K562 (cell line): Measurements from ENCODE around the gene HGFAC. TPM values are rescaled to one million over a fixed set of nuclear protein-coding genes. Genes with fewer than 3 reads are reported as not detected.

Experiments used
- ATAC-seq: fragments of 200-7000 bp; cut with Tn5 transposase; 3 replicates; pipeline ENCODE4 v1.9.1; 2020; ENCODE audit warnings: moderate library complexity
- BruUV-seq: library from RNA; stranded (reverse); fragments of 400-500 nt; replicated peaks from 2 replicates; lab custom pipeline; 2021; lab: Mats Ljungman, UMichigan
- CTCF ChIA-PET: fragments of 300-600 bp; formaldehyde crosslinking; extraction: SDS; loops from one replicate; lab custom pipeline; 2021; ENCODE audit warnings: low intra/inter-chr PET ratio; lab: Yijun Ruan, JAX
- POLR2A ChIA-PET: fragments of 300-600, 350-650 bp; sonication (Branson Sonifier 250); formaldehyde crosslinking; extraction: SDS; loops from one replicate; lab custom pipeline; 2021; ENCODE audit warnings: antibody characterized with exemption, inconsistent platforms; lab: Yijun Ruan, JAX
- DNase-seq, 4 experiments: peaks; one replicate each; pipeline versions ENCODE4 v3.0.0 to v3.0.0-alpha.2; 2011 to 2018; ENCODE audit warnings: low spot score in 3 of 4, mixed read lengths in 3 of 4; ENCODE audit errors: extremely low read depth in 1 of 4
- FAIRE-seq: peaks from 2 replicates; lab custom pipeline; 2011; peaks lifted over from hg19 to GRCh38; lab: Jason Lieb, UNC
- H2AFZ ChIP-seq: 2 replicates; pipeline ENCODE4 v1.6.0; 2011; ENCODE audit warnings: low read depth, low read length, control low read depth, inconsistent platforms
- H3K27ac ChIP-seq: fragments of 200-600 bp; 3 replicates; pipeline ENCODE4 v1.8.0; 2011; ENCODE audit warnings: low read depth, mild to moderate bottlenecking, control low read depth, inconsistent platforms, low read length, moderate library complexity, mixed read lengths; ENCODE audit errors: extremely low read depth
- H3K27me3 ChIP-seq, 2 experiments: fragments of 300-600 bp in 1 of 2; 2 replicates in 1 of 2; 3 replicates in 1 of 2; pipeline versions ENCODE4 v1.6.0 to v1.8.0; 2011; ENCODE audit warnings: inconsistent platforms in 2 of 2, low read length in 2 of 2, mild to moderate bottlenecking in 1 of 2, mixed read lengths in 1 of 2, moderate library complexity in 1 of 2; ENCODE audit not compliant: control insufficient read depth in 2 of 2, insufficient read depth in 2 of 2
- H3K36me3 ChIP-seq: fragments of 300-600 bp; 3 replicates; pipeline ENCODE4 v1.8.0; 2011; ENCODE audit warnings: mild to moderate bottlenecking, low read length, inconsistent platforms; ENCODE audit not compliant: control insufficient read depth, insufficient read depth
- H3K4me1 ChIP-seq, 2 experiments: fragments of 200-600 bp in 1 of 2; replicated peaks in 1 of 2; 2 replicates in 1 of 2; 3 replicates in 1 of 2; pipeline versions ENCODE4 v1.5.1 to v1.8.0; 2011; ENCODE audit warnings: inconsistent platforms in 2 of 2, low read length in 2 of 2, mild to moderate bottlenecking in 1 of 2, mixed read lengths in 1 of 2, moderate library complexity in 1 of 2; ENCODE audit not compliant: control insufficient read depth in 2 of 2, insufficient read depth in 2 of 2
- H3K4me2 ChIP-seq: 2 replicates; pipeline ENCODE4 v1.6.1; 2011; ENCODE audit warnings: low read length, control low read depth, inconsistent platforms, mixed read lengths; ENCODE audit not compliant: insufficient read depth
- H3K4me3 ChIP-seq: fragments of 200-600 bp; sonication (generic), shearing (Covaris generic); 2 replicates; pipeline ENCODE4 v1.5.1; 2016; ENCODE audit warnings: control low read depth, inconsistent platforms
- H3K79me2 ChIP-seq: fragments of 200-600 bp; 3 replicates; pipeline ENCODE4 v1.8.0; 2011; ENCODE audit warnings: low read length, inconsistent platforms; ENCODE audit not compliant: control insufficient read depth, insufficient read depth
- H3K9ac ChIP-seq, 2 experiments: 2 replicates each; pipeline versions ENCODE4 v1.6.0 to v1.6.1; 2011; ENCODE audit warnings: low read depth in 2 of 2, low read length in 2 of 2, control low read depth in 1 of 2, inconsistent platforms in 1 of 2, mild to moderate bottlenecking in 1 of 2, mixed read lengths in 1 of 2; ENCODE audit not compliant: insufficient read depth in 1 of 2
- H3K9me1 ChIP-seq: one replicate; pipeline ENCODE4 v1.6.0; 2011; ENCODE audit warnings: inconsistent platforms, mild to moderate bottlenecking, low read length, moderate library complexity; ENCODE audit not compliant: control insufficient read depth, insufficient read depth
- H3K9me3 ChIP-seq: replicated peaks from 2 replicates; pipeline ENCODE4 v1.5.1; 2011; ENCODE audit warnings: low read depth, low read length, inconsistent platforms; ENCODE audit not compliant: control insufficient read depth, insufficient read depth
- H4K20me1 ChIP-seq: replicated peaks from 2 replicates; pipeline ENCODE4 v1.6.1; 2011; ENCODE audit warnings: low read length, inconsistent platforms, mixed read lengths; ENCODE audit not compliant: control insufficient read depth, insufficient read depth
- BCLAF1 ChIP-seq, 2 experiments: fragments of 450-650 bp in 1 of 2; IDR thresholded peaks; 2 replicates each; pipeline ENCODE4 v1.6.1; 2011 to 2017; ENCODE audit warnings: low read depth in 2 of 2, antibody characterized with exemption in 1 of 2, borderline replicate concordance in 1 of 2, low read length in 1 of 2, mild to moderate bottlenecking in 1 of 2, mixed read lengths in 1 of 2; ENCODE audit not compliant: control insufficient read depth in 1 of 2
- CEBPB ChIP-seq: fragments of 450-650 bp; IDR thresholded peaks from 2 replicates; pipeline ENCODE4 v1.6.1; 2016; ENCODE audit warnings: missing genetic modification characterization, missing compliant biosample characterization
- ZNF444 ChIP-seq: fragments of 250-450 bp; sonication (Bioruptor Pico); IDR thresholded peaks from 2 replicates; pipeline ENCODE4 v1.4.0; 2020; ENCODE audit warnings: mild to moderate bottlenecking, moderate library complexity
- ZNF75A ChIP-seq: fragments of 450-650 bp; formaldehyde crosslinking; IDR thresholded peaks from 2 replicates; pipeline ENCODE4 v1.4.0; 2020; ENCODE audit warnings: mild to moderate bottlenecking
- WGBS: fragments of 100-300 bp; shearing (Covaris generic); methylation state at CpG from one replicate; pipeline ENCODE4 v1.1.6; 2016; ENCODE audit warnings: low coverage, mixed read lengths; ENCODE audit not compliant: insufficient coverage; ENCODE audit errors: missing lambda C conversion rate; 5-methylcytosine and 5-hydroxymethylcytosine counted together
- in situ Hi-C: fragments of 300-500 bp; cut with MboI; formaldehyde crosslinking; loops from 4 replicates; pipeline ENCODE4 v1.15.0; 2018; ENCODE audit warnings: inconsistent platforms, mixed read lengths
- intact Hi-C: fragments of 100-400 bp; cut with micrococcal nuclease; formaldehyde crosslinking; loops from 2 replicates; pipeline ENCODE4 v1.14.2; 2022
- polyA plus RNA-seq, 8 experiments: library from polyadenylated mRNA; depleted of rRNA in 4 of 8; stranded (reverse) in 5 of 8; unstranded in 3 of 8; fragments of >200 nt; fragmentation: Nextera tagmentation in 2 of 8; fragmentation: Illumina TruSeq in 1 of 8; extraction: Ambion mirVana in 2 of 8; extraction: Trizol in 1 of 8; gene quantifications; 2 replicates each; pipeline versions ENCODE4 v1.2.1 to v1.2.3, GENCODE V29; 2011 to 2014; ENCODE audit warnings: inconsistent platforms in 1 of 8, missing spikeins in 1 of 8
- total RNA-seq, 7 experiments: library from RNA; depleted of rRNA in 6 of 7; stranded (reverse); fragments of >200 nt in 6 of 7; fragmentation: Illumina TruSeq in 2 of 7; extraction: Trizol in 2 of 7; gene quantifications; 2 replicates each; pipeline versions ENCODE4 v1.2.1 to v1.2.3, GENCODE V29; 2011 to 2021; ENCODE audit warnings: low replicate concordance in 1 of 7
- TF ChIP-seq, protein P1 (sequence below): sonication (generic); formaldehyde crosslinking; IDR thresholded peaks from 2 replicates; pipeline ENCODE4 v1.8.1; 2023; ENCODE audit warnings: mild to moderate bottlenecking, missing genetic modification reagents
- TF ChIP-seq, protein P2 (sequence below): sonication (generic); formaldehyde crosslinking; IDR thresholded peaks from 2 replicates; pipeline ENCODE4 v1.9.0; 2022; ENCODE audit warnings: mild to moderate bottlenecking, missing genetic modification reagents

Gene HGFAC
- total and polyA plus RNA-seq, 9 of the 15 experiments (the other 6 are each of a cell fraction or from before 2014, with no cell fraction given) = 0.13 TPM; not detected in 8

GRCh38 chr4:3407930-3408792 lies 33.6 kb upstream of the HGFAC start:
- TF ChIP-seq ZNF75A (CRISPR knock-in tag) = no peak
- TF ChIP-seq, protein P1, sequence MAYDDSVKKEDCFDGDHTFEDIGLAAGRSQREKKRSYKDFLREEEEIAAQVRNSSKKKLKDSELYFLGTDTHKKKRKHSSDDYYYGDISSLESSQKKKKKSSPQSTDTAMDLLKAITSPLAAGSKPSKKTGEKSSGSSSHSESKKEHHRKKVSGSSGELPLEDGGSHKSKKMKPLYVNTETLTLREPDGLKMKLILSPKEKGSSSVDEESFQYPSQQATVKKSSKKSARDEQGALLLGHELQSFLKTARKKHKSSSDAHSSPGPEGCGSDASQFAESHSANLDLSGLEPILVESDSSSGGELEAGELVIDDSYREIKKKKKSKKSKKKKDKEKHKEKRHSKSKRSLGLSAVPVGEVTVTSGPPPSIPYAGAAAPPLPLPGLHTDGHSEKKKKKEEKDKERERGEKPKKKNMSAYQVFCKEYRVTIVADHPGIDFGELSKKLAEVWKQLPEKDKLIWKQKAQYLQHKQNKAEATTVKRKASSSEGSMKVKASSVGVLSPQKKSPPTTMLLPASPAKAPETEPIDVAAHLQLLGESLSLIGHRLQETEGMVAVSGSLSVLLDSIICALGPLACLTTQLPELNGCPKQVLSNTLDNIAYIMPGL (CRISPR knock-in tag) = no peak
- TF ChIP-seq, protein P2, sequence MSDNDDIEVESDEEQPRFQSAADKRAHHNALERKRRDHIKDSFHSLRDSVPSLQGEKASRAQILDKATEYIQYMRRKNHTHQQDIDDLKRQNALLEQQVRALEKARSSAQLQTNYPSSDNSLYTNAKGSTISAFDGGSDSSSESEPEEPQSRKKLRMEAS (CRISPR knock-in tag) = no peak
- no peak for TF ChIP-seq ZNF444 (CRISPR knock-in tag)
- TF ChIP-seq BCLAF1 (IDR thresholded peaks at IDR 0.05; ENCODE audit: borderline replicate concordance in 1 of 2, control insufficient read depth in 1 of 2, low read depth in 2 of 2, low read length in 1 of 2) = no peak
- TF ChIP-seq CEBPB (tag) = 0 out of 2 replicates have a peak, but pooled peaks have one; percentile 20
- Histone ChIP-seq H3K27me3 (peaks cover 55 to 91% of the 10 kb centered on the region in 2 experiments), H3K4me1 (peaks cover 0 to 7% of the 10 kb centered on the region in 2 experiments; a peak in 1 of 5 replicates), H3K9ac (0 out of 4 replicates have a peak overlapping the region, but pooled peaks of 1 of the 2 experiments have one; percentile 27), H3K9me3 (no peaks in the 10 kb centered on the region), H2AFZ (no peak overlapping the region), H3K27ac (no peak overlapping the region), H3K79me2 (no peaks in the 10 kb centered on the region), H3K36me3 (no peaks in the 10 kb centered on the region), H4K20me1 (peaks cover 24% of the 10 kb centered on the region), H3K9me1 (peaks cover 5% of the 10 kb centered on the region), H3K4me3 (no peak overlapping the region), H3K4me2 (no peak overlapping the region)
- POLR2A ChIA-PET = no interaction called here
- CTCF ChIA-PET = no interaction called here
- WGBS = 35% methylated on average over 26 of the region's 26 CpGs
- no TSS peak for BruUV-seq
- in situ Hi-C loops (no loop called here), intact Hi-C loops (no loop called here)
- FAIRE-seq (no peak), ATAC-seq (no peak), DNase-seq (no peak)
